GM21786 (cell line): Measurements from ENCODE around the gene EXOC6.
"Not testable (repeated sequence)": the region's sequence is repeated elsewhere in the genome, so short reads cannot be mapped to it uniquely, and the experiment has no call there.

Experiments
- ATAC-seq: cut with Tn5 transposase; IDR thresholded peaks from one replicate; pipeline ENCODE4 v1.9.1; 2021; ENCODE audit not compliant: unreplicated experiment

The EXOC6 gene

DNA sequence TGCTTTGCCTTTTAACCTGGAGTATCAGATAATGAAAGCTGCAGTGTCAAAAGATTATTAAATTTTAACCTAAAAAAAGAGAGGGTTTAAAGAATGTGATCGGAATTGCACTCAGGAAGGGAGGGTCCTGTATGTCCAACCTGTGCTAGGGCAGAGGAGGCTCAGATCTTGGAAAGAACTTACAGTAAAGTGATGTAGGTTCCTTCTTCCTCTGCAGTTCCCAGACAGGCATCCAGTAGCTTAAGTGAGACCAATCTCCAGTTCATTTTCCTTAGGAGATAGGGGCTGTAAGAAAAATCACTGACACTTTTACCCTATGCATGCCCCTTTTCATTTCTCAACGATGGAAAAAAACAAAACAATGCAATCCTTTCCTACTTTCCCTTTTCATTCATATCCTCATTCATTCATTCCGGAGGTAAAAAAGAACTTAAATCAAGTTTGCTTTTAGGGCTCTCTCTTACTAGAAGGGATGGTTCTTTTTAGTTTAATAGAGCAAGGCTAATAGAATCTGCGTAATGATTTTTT is 28.3 kb downstream of the EXOC6 start:
- ATAC-seq: no peak

DNA sequence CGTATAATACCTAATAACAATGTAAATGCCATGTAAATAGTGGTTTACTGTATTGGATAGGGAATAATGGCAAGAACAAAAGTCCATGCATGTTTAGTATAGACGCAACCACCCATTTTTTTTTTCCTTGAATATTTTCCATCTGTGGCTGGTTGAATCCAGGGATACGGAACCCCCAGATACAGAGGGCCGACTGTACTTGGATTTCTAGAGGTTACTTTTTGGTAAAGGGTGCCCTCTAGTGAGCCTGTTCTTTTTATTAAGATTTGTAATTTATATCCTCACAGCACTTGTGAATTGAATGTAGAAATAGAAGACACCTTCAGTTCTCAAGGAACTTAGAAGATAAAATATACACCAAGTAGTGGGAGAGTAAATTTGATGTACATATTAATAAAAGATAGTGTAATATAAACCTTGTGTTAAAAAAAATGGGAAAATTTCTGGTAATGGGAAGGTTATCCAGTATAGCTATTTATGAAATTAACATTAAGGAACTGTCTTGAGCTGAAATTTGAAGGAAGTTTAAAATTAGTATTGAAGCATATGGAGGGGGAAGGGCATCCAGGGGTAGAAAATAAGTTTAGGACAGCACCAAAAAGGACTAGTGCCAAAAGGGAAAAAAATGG is 32.0 kb downstream of the EXOC6 start:
- no peak for ATAC-seq

DNA sequence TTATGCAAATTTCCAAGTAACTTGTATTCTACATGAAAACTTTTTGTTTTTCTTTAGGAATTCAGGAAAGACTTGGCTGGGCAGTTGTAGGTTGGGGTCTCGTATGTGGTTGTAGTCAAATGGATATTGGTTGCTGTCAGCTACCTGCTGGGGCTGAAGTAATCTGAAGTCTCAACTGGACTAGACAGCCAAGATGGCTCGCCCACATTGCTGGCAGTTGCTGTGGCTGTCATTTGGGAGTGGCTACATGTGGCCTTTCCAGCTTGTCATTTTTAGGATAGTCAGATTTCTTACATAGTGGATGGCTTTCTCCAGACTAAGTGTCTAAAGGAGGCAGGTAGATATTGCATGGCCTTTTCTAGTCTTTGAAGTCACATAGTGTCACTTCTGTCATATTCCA is 32.6 kb downstream of the EXOC6 start:
- ATAC-seq: no peak

DNA sequence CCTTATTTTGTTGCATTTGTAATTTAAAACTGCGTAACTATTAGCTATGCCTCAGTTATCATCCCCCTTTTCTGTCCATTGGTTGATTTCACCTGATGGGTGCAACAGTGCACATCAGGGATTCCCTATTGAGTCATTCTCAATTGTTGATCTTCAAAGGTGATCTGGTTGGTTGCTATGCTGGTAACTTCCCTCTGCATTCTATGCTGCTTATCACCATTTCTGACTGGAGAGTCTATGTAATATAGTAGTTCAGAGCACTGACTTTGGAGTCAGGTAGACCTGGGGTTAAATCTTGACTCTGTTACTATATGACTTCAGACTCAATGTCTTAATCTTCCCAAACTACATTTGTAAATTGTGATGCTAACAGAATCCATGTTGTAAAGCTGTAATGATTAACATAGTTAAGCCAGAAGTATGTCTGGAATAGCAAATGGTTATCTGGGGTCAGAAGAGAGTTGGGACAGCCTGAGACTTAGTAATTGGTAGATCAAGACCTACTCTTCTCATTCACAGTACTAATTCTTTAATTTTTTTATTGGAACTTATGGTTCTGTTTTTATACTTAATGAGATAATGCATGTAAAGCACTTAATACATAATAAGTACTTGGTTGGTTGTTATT is 38.1 kb downstream of the EXOC6 start:
- ATAC-seq: no peak

DNA sequence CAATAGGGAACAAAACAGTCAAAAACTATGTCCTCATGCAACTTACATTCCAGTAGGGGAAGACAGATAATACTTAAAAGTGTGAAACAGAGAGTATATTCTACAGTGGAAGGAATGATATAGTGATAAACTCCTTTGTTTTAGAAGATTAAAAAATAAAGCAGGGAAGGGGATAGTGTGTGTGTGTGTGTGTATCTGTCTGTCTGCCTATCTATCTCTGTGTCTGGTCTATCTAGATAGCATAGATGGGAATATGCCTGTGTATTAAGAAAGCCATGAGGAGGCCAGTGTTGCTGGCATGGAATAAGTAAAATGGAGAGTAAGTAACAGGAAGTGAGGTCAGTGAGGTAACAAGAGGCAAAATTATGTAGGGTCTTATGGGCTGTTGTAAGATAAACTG is 42.2 kb downstream of the EXOC6 start:
- ATAC-seq: no peak

DNA sequence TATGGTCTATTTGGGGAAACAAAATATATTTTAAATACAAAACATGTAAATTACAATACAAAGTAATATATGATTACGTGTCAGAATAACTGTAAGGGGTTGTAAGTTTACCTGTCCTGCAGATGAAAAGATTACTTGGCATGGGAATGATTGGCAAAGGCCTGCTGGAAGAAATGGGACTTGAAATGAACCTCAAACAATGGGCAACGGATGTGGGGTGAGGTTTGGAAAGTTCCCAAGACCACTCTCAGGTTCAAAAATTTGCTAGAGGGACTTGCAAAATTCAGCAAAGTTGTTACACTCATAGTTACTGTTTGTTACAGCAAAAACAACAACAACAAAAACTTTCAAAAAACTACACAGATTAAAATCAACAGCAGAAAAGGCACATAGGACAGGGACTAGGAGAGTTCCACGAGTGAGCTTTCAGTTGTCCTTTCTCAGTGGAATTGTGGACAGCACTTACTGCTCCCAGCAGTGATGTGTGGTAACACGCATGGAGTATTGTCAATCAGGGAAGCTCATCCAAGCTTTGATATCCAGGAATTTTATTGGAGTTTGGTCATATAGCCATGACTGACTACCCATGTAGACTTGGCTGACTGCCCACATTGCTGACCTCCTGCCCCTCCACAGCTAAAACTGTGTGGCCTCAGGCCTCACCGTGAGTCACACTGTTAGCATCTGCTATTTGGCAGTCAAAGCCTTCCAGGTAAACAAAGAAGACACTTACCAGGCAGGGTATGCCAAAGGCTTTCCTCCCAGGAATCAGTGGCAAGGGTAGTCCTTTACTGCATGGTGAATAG is 43.8 kb downstream of the EXOC6 start:
- no peak for ATAC-seq

DNA sequence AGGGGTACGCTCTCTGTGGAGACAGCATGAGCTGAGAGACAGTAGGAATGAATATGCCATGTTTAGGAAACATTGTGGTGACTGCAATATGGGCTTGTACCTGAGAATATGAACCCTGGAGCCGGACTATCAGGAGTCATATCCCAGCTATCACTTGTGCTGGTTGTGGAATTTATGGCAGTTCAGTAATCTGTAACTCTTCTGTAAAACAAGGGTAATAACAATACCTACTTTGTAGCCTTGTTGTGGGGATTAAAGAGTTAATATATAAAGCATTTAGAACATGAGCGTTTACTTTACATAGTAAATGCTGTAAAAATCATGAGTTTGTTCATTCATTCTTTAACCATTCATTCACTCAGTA is 44.4 kb downstream of the EXOC6 start:
- no peak for ATAC-seq

DNA sequence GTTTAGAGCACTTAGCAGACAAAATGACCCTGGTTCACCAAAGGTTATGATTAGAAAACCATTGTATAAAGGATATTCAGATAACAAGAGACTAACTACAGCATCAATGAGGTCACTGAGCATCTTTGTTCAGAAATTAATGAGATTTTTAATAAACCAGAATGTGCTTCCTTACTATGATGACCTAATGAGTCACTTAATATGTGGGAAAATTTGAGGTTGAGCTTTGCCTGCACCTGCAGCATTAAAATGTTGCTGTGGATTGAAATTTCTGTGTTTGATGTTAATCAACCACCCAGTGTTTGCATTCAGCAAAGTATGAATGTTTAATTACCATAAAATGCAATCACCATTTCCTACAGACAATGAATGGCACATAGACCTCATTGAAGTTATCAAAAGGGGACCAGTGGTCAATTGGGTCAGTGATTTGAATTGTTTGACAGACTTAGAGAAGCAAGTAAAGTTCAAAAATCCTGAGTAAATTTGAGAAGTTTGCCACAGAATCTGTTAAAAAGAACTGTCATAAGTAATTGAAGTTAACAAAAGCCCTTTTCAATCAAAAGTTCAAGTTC is 45.8 kb downstream of the EXOC6 start:
- ATAC-seq: no peak

DNA sequence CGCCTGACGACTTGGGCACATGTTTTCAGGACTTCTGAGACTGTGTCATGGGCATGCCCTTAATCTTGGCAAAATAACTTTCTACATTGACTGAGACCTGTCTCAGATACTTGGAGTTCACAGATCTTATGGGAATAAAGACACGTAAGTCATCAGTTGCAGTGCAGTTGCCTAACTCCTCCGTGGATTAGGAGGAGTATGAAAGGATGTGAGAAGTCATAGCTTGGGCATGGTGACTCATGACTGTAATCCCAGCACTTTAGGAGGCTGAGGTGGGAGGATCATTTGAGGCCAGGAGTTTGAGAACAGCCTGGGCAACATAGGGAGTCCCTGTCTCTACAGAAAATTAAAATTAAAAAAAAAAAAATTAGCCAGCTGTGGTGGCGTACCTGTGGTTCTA is 49.6 kb downstream of the EXOC6 start:
- no peak for ATAC-seq

DNA sequence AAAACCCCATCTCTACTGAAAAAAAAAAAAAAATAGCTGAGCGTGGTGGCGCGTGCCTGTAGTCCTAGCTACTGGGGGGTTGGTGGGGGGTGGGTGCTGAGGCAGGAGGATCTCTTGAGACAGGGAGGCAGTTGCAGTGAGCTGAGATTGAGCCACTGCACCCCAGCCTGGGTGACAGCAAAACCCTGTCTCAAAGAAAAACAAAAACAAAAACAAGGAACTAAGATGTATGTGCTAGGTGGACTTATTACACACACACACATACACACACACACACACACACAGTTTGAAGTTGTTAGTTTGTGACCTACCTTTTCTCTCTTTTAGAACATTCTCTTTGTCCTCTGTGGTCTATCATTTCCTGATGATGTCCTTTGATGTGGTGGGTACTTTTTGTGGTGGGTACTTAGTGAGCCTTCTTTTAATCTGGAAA is 53.5 kb downstream of the EXOC6 start:
- no peak for ATAC-seq

DNA sequence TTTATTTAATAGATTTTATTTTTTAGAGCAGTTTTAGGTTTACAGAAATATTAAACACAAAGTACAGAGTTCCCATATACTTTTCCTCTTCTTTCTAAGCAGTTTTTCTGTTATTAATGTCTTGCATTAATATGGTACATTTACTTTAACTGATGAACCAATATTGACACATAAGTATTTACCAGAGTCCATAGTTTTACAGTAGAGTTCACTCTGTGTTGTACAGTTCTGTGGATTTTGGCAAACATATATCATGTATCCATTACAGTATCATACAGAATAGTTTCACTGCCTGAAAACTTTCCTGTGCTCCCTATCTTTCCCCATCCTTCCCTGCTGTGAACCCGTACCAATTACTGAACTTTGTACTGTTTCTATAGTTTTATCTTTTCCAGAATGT is 55.3 kb downstream of the EXOC6 start:
- no peak for ATAC-seq

DNA sequence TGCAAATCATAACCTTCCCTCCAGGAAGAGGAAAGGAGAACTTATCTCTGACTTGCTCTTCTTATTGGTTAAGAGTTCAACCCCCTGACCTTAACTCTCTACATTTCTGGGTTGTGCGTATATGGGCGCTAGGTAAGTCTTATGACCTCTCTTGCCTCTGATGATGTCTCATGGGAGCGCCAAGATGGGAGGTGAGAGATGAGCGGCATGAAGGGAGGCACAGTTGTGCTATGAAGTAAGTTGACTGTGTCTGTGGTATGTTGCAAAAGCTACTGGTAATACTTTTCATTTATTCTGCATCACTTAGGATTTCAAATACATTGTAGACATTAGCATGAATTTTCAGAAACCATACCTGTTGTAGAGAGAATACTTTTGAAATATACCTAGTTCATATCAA is 59.0 kb downstream of the EXOC6 start:
- ATAC-seq: no peak

DNA sequence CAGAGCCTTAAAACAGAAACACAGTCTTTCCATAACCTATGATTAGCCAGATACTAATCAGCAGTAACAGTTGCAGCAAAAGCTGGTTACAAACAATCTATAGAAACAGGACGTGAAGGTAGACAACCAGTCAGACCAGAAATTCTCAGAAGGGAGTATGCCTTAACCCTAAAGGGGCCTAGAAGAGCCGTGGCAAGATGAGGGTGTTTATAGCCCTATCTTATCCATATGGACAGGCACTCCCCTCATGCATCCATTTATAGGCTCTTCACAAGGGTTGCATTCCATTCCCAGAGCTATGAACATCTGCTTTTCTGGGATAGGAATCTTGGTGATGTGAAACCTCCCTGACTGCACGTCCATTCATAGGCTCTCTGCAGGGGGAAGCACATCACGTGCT is 64.3 kb downstream of the EXOC6 start:
- not testable (repeated sequence) for ATAC-seq

DNA sequence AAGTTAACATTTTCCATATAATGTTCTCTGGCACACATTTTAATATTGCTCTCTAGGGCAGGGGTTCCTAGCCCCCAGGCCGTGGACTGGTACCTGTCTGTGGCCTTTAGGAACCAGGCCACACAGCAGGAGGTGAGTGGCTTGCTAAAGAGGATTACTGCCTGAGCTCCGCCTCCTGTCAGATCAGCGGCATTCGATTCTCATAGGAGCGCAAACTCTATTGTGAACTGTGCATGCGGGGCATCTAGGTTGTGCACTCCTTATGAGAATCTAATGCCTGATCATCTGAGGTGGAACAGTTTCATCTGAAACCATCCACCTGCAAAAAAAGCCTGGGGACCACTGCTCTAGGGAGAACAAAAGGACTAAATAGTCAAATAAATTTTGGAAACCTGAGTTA is 65.7 kb downstream of the EXOC6 start:
- ATAC-seq: no peak

DNA sequence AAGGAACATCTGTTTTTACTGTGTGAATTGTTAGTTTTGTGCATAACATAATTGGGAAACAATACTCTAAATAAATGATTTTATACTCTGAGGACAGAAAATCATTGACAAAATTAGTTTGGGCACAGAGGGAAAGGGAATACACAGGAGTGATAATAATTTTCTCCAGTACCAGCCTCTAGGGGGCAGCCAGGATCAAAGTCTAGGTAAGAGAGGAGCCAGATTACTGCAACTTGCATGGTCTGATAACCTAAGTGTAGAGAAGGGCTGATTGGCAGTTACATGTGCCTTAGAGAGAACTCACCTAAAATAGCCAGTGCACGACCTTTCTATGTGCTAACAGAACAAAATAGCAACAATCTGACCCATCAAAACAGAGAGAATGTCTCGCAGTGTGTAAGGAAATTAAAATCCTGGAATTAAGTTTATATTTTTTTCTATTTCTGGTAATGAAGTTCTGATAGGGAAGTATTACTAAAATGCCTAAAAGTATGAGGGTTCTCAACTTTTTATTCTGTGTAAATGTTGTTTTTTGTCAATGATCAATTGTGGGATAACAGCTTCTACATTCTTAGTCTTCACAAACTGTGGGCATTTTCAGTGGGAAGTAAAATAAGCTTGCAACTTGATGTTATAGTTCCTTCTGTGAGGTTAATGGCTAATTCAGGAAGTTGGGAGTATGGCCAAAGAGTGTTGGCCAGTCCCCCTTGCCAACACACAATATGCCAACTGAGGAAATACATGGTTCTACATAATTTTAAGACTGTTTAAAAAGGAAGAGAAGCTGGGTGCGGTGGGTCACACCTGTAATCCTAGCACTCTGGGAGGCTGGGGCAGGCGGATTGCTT is 66.4 kb downstream of the EXOC6 start:
- no peak for ATAC-seq

DNA sequence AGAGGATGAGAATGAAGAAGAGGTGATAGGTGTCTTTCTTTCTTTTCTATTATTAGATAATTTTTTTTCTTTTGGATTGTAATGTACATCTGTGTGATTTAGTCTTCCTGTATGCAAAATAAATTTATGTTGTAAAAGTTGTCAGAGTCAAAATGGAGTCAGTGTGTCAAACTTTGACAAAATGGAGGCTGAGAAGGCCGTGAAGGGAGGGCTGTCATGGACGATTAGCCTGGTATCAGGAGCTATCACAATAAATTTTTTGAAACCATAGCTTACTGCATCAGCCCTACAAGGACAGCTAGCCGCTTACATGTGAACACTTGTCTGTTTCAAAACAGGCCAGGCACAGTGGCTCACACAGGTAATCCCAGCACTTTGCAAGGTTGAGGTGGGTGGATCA is 67.6 kb downstream of the EXOC6 start:
- no peak for ATAC-seq

DNA sequence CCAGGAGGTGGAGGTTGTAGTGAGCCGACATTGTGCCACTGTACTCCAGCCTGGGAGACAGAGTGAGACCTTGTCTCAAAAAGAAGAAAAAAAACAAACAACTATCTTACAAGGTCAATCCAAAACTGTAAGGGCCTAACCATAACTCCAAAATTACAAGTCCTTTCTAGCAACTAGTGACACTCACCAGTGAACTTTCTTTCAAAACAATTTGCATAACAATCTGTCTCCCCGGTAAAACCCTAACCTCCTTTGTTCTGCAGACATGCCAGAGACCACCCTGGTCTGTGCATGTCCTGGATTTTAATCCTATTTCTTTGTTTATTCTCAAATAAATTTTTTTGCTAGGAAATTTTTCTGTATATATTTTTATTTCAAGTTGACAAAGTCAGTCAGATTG is 68.1 kb downstream of the EXOC6 start:
- ATAC-seq: no peak

DNA sequence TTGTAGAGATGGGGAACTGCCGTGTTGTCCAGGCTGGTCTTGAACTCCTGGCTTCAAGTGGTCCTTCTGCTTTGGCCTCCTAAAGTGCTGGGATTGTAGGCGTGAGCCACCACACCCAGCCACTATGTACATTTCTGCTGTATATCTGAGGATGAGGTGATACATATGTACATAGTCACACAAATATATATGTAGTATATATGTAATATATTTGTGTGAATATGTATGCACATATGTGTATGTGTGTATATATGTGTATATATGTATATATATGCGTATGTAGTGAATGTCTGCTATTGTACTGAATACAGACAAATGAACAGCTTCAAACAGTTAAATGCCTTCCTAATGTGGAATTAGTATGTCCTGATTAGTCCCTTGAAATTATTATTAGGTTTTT is 70.3 kb downstream of the EXOC6 start:
- ATAC-seq: no peak

DNA sequence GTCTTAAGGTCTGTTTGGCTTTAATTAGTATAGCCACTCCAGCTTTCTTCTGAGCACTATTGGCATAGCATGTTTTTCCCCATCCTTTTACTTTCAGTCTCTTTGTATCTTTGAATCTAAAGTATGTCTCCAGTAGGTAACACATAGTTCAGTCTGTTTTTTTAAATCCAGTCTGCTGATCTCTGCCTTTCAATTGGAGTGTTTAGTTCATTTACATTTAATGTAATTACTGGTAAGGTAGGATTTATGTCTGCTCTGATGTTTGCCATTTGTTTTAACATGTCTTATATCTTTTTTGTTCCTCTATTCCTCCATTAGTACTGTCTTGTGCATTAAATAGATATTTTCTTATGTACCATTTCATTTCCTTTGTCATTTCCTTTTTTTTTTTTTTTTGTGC is 72.5 kb downstream of the EXOC6 start:
- no peak for ATAC-seq

DNA sequence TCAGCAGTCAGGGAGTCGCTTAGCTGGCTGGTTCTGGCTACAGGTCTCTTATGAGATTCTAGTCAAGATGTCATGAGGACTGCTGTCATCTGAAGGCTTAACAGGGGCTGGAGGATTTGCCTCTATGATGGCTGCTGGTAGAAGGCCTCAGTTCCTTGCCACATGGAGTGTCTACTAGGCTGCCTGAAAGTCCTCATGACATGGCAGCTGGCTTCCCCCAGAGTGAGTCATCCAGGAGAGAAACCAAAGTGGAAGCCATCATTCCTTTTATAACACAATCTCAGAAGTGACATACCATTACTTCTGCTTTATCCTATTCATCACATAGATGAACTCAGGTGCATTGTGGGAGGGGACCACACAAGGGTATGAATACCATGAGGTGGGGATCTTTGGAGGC is 75.1 kb downstream of the EXOC6 start:
- no peak for ATAC-seq

DNA sequence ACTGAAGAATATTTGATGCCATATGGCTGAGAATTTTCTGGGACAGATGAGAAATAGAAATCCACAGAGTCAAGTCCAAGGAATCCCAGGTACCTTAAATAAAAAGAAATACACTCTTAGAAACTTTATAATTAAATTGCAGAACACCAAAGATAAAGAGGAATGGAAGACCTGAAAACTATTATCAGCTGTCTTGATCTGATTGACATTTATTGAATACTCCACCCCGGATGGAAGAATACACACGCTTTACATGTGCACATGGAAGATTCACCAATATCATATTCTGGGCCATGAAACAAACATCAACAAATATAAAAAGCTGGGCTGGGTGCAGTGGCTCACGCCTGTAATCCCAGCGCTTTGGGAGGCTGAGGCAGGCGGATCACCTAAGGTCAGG is 81.6 kb downstream of the EXOC6 start:
- ATAC-seq: no peak
